GM18526 (cell line): ENCODE data around the gene KLHDC10.

Experiments
- POLR2A ChIP-seq: IDR thresholded peaks from 3 replicates; pipeline ENCODE4 v1.6.1; 2011; ENCODE audit not compliant: insufficient read length; ENCODE audit errors: extremely low read depth

The KLHDC10 gene

GRCh38 chr7:130134106-130134636 is 63.8 kb downstream of the KLHDC10 start:
- TF ChIP-seq POLR2A = no peak

DNA sequence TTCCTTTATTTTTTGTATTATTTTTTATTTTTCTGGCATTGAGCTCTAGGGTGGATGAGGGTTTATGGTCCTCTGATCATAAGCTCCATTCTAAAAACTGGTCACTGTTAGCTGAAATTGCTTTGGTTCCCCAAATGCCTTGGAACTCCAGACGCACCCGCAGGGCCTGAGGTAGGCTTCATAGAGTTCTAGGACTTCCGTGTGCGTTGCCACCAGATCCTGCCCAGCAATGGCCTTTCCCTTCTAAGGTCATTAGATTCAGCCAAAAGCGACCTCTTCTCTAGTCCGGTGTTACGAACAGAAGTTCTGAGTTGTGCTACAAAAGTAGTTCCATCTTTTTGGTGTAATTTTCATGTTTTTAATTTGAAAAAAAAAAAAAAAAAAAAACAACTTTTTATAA is 64.4 kb downstream of the KLHDC10 start:
- TF ChIP-seq POLR2A = no peak

DNA sequence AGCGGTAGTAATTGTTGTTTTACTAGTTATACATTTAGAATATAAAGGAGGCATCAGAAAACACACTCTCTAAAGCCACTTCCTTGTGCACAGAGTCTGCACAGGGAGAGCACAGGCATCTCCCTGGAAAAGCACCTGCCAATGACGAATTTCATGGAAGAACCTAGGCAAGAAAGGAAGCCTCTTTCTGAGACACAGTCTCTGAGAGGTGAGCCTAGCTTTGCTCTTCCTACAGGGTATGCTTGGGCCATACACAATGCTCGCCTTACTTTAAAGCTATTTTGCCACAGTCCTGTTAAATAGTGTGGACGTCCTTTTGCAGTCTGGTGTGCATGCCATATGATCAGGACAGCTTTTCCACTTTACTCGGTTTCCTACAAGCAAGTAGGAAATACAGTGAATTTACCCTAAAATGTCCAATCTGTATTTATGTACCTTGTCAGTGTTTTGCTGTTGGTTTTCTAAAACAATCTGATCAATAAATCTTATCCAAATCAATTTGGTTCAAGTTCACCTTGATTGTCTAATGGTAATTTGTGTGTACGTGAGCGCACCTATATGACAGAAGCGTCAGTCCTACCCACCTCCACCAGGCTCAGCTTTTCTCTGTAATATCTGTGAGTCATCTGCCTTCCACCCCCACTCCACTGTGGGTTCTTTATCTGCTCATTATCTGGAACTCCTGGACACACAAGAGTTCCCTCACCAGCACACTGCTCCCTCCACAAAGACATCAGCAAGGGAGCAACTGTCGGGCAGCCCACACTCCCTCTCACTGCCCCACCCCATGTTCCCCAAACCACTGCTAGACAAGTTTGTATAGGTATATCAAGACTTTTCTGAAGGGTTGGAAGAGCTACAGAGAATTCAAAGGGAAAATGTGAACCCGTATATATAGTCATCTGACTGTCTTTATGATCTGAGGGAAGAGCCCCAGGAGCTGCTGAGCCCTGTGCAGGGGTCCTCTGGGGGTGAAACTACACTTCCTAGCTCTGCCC is 65.2 kb downstream of the KLHDC10 start:
- no peak for TF ChIP-seq POLR2A

DNA sequence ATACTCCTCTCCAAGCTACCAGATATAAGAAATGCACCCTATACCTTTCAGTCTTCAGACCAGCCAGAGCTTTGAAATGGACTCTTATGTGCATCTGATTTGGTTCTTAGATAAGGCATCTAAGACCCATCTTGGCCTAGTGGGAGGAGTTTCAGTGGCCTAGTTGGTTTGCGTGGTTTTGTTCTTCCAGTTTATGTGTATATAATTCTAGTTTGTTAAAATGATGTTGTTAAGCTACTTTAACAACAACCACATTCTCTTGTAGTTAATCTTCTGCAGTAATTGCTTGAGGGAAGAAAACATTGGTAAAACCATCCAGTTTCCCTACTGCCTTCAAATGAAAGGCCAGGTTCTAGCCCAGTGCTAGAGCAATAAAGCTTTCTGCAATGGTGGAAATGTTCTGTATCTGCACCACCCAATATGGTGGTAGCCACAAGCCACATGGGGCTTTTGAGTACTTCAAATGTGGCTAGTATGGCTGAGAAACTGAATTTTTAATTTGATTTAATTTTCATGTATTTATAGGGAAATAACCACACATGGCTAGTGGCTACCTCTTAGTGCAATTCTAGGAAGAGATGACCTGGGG is 66.3 kb downstream of the KLHDC10 start:
- TF ChIP-seq POLR2A = no peak

DNA sequence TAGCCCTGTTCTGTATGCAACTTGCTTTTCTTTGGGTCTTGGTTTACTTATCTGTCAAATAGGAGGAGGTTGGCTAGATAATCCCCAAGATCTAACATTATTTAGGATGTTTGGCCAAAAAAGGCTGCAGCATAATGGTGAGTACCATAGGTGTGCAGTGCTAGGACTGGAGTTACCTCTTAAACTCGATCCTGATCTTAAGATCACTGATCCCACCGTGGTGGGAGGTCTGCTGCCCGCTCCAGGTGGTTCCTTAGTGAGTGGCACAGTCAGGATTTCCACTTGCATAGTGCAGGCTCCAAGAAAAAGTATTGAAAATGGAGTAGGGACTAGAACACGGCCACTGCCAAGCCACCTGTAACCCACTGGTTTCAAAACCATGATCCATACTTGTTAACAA is 66.9 kb downstream of the KLHDC10 start:
- no peak for TF ChIP-seq POLR2A

GRCh38 chr7:130139193-130139960 is 69.0 kb downstream of the KLHDC10 start:
- no peak for TF ChIP-seq POLR2A

DNA sequence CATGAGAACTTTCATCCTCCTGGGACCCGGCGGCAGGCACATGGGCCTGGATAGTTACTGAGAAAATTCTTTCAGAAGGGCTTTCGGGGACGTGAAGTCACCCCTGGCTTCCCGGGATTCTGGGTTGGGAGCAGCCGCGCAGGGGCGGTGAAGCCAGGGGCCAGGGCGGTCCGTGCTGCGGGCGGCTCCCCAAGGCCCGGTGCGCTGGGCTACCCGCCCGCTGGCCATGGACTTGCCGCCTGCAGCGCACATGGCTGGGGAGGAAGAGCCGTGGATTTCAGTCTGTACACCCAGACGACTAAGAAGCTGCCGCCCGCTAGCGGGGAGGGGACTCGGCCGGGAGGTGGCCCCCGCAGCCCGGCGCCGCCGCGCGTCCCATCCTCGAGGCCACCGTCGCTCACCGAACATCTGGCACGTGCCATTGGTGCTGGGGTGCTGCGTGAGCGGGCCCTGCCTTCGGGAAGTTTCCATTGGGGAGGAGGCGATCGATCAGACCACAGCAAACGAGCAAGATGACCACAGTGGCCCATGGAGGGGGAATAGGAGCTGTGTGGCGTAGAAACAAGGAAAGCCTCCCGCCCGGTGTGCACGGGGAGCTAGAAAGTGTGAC is 70.3 kb downstream of the KLHDC10 start:
- TF ChIP-seq POLR2A = no peak

- TF ChIP-seq POLR2A = peak; percentile 62
Observed at GRCh38 chr7:130141161-130141883, 71.0 kb downstream of the KLHDC10 start.

- TF ChIP-seq POLR2A = no peak
Observed at GRCh38 chr7:130141884-130142653, 71.7 kb downstream of the KLHDC10 start.

DNA sequence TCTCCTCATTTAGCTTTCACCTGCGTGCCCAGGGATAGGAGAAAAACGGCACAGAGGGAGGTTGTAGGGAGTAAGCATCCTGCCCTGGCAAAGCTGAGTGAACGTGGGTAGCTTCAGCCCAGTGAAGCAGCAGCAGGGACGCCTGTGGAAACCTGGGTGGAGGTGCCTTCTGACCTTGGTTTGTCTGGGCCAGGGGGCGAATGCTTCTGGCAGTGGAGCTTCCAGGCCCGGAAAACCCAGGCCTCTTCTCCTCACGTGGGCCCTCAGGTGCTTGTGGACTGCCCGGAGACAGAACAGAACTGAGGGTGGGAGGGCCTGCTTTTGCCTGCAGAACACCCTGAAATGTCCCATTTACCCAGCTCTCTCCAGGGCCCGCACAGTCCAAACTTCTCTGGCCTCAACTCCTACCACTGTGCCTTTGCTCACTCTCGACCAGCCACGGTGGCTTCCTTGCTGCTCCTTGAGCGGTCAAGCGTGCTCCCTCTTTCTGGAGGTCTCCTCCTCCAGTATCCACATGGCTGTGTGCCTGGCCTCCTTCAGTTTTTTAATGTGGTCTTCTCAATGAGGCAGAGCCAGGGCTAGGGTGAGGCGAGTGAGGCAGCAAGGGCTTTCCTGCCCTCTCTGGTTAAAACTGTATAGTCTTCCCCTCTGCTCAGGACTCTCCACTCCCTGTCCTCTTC is 72.5 kb downstream of the KLHDC10 start:
- TF ChIP-seq POLR2A = no peak

DNA sequence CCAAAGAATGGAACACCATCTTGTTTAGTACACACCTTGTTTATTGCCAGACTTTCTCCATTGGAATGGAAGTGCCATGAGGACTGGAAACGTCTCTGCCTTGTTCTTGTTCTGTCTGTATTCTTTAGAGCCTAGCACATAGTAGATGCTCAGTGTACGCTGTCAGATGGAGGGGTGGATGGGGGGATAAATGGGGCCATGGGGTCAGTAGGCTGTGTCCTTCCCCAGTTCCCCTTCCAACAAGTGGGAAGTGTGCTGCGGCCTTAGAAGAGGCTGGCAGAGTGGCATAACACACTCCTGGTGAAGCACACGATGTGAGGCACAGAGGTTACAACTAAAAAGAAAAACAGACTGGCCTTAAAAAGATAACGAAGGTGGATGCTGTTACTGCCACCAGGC is 73.0 kb downstream of the KLHDC10 start:
- TF ChIP-seq POLR2A = no peak

DNA sequence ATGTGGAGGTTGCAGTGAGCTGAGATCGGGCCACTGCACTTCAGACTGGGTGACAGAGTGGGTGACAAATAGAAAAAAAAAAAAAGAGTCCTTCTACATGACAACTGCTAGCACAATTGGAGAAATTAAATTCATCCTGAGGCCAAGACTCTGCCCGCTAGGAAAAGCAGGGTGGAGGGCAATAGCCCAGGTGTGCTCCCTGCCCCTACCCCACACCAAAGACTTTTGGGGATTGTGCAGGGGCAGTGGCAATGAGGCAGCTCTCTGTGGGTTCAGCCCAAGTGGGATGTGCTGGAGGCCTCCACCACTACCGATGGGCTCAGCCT is 73.6 kb downstream of the KLHDC10 start:
- TF ChIP-seq POLR2A = no peak
